GM21576 (cell line): Measurements from ENCODE around the gene SRRM4.

ENCODE experiments used
- ATAC-seq: cut with Tn5 transposase; IDR thresholded peaks from one replicate; pipeline ENCODE4 v1.9.1; 2021; ENCODE audit warnings: mild to moderate bottlenecking, moderate library complexity; ENCODE audit not compliant: unreplicated experiment

SRRM4 gene

DNA sequence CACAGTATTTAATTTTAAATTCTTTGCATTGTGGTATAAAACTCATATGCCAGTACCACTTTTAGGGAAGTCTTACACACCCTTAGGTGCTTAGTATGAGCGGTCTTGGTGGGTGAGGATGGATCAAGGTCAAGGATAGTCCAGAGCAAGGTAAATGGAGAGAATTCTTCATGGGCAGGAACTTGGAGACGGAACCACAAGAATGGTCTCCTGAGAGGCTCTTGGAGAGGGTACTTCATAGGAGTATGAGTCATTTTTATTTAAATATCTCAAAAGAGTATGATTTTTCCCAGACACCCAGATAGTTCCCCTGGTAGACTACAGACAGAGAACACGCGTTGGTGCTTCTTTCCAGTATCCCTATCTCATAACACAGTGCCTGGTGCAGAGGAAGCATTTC, 219.3 kb downstream of the SRRM4 start:
- ATAC-seq: no peak

DNA sequence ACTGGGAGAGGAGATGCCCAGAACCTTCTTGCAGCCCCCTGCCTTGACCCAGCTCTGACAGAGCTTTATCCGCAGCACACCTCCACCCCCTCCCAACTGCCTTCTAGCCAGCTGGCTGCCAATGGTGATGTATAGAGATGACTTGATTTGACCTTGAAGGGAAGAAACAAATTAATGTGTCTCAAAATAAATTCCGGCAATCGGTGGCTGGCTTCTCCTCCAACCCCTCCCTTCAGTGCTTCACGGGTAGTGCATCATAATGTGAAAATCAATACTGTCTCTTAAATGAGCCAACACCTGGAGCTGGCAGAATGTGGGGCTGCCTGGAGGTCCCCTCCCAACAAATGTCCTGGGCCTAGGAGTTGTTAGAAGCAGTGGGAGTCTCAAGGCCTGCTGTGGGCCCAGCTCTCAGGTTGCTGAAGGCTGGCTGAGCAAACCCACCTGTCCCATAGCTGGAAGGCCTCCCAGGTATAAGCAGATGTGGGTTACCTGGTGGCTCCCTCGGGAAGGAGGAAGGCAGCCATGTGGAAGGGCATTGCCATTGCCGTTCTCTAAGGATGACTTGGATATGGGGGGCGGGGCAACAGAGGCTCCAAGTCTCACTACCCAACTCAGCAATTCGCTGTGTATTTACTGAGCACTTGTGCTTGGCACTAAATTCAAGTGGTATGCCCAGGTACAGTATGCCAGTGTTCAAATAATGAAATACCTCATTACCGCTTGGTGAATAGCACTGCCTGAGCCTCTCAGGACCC, 220.6 kb downstream of the SRRM4 start:
- ATAC-seq: no peak

DNA sequence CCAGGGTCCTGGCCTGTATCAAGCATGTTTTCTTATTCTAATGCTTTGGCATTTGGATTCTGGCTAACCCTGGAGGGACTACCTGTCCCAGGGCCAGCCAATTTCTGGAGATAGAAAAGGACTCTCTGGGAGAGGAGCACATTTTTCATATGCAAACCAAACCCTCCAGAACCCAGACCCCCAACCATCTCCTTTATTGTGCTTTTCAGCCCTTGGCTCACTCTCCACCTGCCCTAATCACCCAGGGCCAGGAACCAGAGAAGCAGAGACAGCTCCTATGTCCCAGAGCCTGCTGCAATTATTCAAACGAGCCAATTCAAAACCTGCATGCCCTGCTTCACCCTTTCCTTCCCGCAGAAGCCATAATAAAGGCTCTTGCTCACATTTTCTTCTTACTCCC, 221.2 kb downstream of the SRRM4 start:
- ATAC-seq: no peak

DNA sequence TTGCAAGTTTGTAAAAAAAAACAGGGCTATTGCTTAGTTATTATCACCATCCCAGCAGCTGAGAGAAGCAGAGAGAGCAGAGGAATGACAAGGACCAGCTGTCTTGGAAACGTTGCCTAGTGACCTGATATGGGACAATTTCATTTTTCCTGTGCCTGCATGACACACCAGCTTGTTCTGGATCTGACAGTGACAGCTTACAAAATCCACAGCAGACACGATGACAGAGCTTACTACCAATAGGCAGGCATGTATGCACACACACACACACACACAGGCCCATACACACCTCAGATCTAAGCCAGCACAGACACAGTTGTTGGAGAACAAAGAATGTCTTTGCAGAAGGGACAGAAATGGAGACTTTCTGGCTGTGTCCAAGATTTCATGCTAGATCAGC, 222.8 kb downstream of the SRRM4 start:
- no peak for ATAC-seq

DNA sequence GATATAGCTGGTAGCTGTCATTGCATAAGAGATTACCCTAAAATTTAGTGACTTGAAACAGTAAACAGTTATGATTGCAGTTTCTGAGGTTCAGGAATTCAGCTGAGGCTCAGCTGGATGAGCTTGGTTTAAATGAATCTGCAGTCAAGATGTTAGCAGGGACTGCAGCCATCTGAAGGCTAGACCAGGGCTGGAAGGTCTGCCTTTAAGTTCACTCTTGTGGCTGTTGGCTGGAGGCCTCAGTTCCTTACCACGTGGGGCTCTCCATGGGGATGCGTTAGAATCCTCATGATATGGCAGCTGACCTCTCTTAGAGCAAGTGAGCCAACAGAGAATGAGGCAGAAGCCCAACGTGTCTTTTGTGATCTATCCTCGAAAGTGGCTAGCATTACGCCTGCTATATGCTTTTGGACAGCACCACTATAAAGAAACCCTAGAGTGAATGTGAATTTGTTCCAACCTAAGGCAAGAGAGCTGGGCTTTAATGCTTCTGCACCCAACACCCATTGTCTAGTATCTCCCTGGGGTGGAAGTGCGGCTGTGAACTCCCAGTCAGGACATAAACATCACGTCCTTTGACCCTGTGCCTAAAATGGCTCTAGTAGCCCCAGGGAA, 223.4 kb downstream of the SRRM4 start:
- no peak for ATAC-seq

DNA sequence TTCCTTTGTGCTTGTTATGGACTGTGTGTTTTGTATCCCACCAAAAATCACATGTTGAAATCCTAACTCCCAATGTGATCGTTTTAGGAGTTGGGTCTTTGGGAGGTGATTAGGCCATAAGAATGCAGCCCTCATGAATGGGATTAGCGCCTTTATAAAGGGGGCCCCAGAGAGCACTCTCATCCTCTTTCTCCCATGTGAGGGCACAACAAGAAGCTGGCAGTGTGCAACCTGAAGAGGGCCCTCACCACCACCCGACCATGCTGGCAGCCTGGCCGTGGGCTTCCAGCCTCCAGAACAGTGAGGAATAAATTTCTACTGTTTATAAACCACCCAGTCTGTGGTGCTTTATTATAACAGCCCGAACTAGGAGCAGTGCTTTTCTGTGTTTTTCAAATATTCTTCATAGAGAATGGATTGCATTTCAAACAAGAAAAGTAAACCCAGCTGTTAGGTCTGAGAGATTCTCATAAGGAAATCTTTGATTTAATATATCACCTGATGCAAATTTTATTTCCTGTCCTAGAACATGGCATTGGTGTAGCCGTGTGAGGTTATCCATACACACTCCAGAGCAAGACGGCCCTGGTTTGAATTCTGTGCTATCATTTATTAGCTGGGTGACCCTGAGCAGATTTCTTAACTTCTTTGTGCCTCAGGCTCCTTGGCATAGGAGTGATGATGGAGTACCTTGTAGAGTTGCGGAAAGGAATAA, 225.2 kb downstream of the SRRM4 start:
- no peak for ATAC-seq

DNA sequence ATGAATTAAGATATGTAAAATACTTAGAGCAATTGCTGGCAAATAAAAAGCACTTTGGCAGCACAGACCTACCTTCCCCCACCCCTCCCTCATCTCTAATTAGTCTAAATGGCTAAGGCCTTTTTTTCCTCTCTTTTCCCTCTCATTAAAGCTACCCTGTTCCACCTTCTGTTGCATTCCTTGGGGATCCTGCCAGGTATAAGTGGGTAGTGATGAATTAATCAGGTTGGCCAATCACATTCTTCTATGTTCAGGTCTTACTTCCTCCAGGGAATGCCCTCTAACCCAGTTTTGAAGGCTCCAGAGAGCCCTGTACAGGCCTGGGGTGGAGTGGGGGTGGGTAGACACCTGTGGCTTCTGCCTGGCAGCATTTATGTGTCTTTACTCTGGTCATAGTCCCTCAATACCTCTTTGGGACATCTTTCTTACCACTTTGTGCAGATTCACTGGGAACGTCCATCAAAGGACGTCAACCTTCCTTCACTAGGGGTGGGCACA, 225.8 kb downstream of the SRRM4 start:
- ATAC-seq: no peak

DNA sequence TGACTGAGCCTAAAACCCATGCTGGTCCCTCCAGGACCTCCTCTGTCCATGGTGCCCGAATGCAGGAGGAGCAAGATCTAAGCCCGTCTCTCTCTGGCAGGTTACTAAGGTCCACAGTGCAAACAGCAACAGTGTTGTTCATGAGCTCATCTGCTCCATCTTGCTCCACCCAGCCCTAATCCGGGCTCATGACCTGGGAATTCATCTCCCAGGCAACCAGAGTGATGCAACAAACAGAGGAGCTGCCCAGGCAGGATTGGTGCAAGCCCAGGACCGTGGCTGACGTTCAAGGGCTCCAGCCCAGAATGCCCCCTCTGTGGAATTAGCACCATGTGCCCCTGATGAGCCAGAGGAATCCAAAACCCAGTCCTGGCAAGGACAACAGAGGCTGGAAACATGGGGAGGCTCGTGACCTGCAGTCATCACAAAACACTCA, 227.3 kb downstream of the SRRM4 start:
- no peak for ATAC-seq

DNA sequence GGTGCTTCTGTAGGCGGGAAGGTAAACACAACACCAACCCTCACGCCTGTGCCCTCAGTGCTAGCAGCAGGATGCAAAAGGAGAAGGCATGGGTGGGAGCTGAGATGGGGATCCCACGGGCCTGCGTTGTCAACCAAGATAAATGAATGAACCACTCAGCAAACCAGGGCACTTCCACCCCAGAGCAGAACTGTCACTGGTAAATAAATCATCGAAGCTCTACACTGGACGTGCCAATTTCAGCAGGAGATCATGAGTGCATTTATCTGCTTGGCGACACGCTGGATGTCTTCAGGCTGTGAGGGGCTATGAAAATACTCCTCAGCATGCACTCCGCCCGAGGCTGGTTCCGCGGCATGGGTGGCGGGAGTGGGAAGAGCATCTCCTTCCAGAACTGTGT, 230.5 kb downstream of the SRRM4 start:
- no peak for ATAC-seq
